HG03432 (cell line): Measurements from ENCODE around the gene PITPNB.

Experiments
- ATAC-seq: cut with Tn5 transposase; IDR thresholded peaks from one replicate; pipeline ENCODE4 v1.9.1; 2021; ENCODE audit warnings: mild to moderate bottlenecking, moderate library complexity; ENCODE audit not compliant: unreplicated experiment

PITPNB gene

GRCh38 chr22:27919942-27920755 is 1.1 kb upstream of the PITPNB start:
- peak; percentile 40 for ATAC-seq

GRCh38 chr22:27918341-27919221 is 475 bp downstream of the PITPNB start:
- peak; percentile 36 for ATAC-seq

GRCh38 chr22:27915986-27916385 is 3.1 kb downstream of the PITPNB start:
- ATAC-seq = no peak

- no peak for ATAC-seq
These were observed 5.8 kb downstream of the PITPNB start for GRCh38 chr22:27913162-27913741.

- no peak for ATAC-seq
These were observed 7.0 kb downstream of the PITPNB start for GRCh38 chr22:27912101-27912500.

GRCh38 chr22:27911330-27911729 is 7.7 kb downstream of the PITPNB start:
- ATAC-seq = no peak

- no peak for ATAC-seq
These were observed 12.8 kb downstream of the PITPNB start for GRCh38 chr22:27906241-27906640.

GRCh38 chr22:27905653-27906052 is 13.4 kb downstream of the PITPNB start:
- no peak for ATAC-seq

GRCh38 chr22:27903805-27904473 is 15.1 kb downstream of the PITPNB start:
- ATAC-seq = no peak

GRCh38 chr22:27900153-27900552 is 18.9 kb downstream of the PITPNB start:
- no peak for ATAC-seq

GRCh38 chr22:27896245-27896644 is 22.8 kb downstream of the PITPNB start:
- ATAC-seq = peak; percentile 50

GRCh38 chr22:27895600-27895999 is 23.5 kb downstream of the PITPNB start:
- peak; percentile 95 for ATAC-seq

- ATAC-seq = no peak
These were observed 26.2 kb downstream of the PITPNB start for GRCh38 chr22:27892811-27893210.

GRCh38 chr22:27892064-27892463 is 27.0 kb downstream of the PITPNB start:
- no peak for ATAC-seq

- ATAC-seq = no peak
These were observed 30.7 kb downstream of the PITPNB start for GRCh38 chr22:27888310-27888709.

- ATAC-seq = no peak
These were observed 32.3 kb downstream of the PITPNB start for GRCh38 chr22:27886843-27887151.

GRCh38 chr22:27885977-27886842 is 32.8 kb downstream of the PITPNB start:
- ATAC-seq = no peak

- ATAC-seq = no peak
These were observed 35.3 kb downstream of the PITPNB start for GRCh38 chr22:27883656-27884350.

- no peak for ATAC-seq
These were observed 36.4 kb downstream of the PITPNB start for GRCh38 chr22:27882507-27883290.
